WTC11 (cell line): ENCODE measurements around the gene RELCH. TPM values are rescaled to one million over a fixed set of nuclear protein-coding genes. Genes with fewer than 3 reads are reported as not detected.
A peak's percentile ranks its signal among the peaks of the same experiment; 100 is the strongest.

ENCODE experiments used
- ARID4B ChIP-seq: sonication (generic); formaldehyde crosslinking; IDR thresholded peaks from 2 replicates; pipeline ENCODE4 v1.8.0; 2023; ENCODE audit warnings: missing genetic modification reagents, mild to moderate bottlenecking, borderline replicate concordance
- CREM ChIP-seq: sonication (generic); formaldehyde crosslinking; IDR thresholded peaks from 2 replicates; pipeline ENCODE4 v1.8.1; 2022; ENCODE audit warnings: mild to moderate bottlenecking, missing genetic modification reagents, moderate library complexity
- FOXP1 ChIP-seq: sonication (generic); formaldehyde crosslinking; IDR thresholded peaks from 2 replicates; pipeline ENCODE4 v1.8.0; 2022; ENCODE audit warnings: missing genetic modification reagents, mild to moderate bottlenecking, moderate library complexity, borderline replicate concordance
- GABPB1 ChIP-seq: sonication (generic); formaldehyde crosslinking; IDR thresholded peaks from 2 replicates; pipeline ENCODE4 v1.8.1; 2023; ENCODE audit warnings: mild to moderate bottlenecking, missing genetic modification reagents
- GTF2I ChIP-seq: fragments of 250-450 bp; sonication (Bioruptor Pico); conservative IDR thresholded peaks from 2 replicates; pipeline ENCODE4 v1.4.0; 2021; ENCODE audit warnings: mild to moderate bottlenecking
- NFE2L1 ChIP-seq: sonication (generic); formaldehyde crosslinking; IDR thresholded peaks from 2 replicates; pipeline ENCODE4 v1.8.1; 2023; ENCODE audit warnings: missing genetic modification reagents
- NFYB ChIP-seq: sonication (generic); formaldehyde crosslinking; conservative IDR thresholded peaks from 2 replicates; pipeline ENCODE4 v1.8.0; 2022; ENCODE audit warnings: low read depth, missing genetic modification reagents
- NR3C1 ChIP-seq: sonication (generic); formaldehyde crosslinking; conservative IDR thresholded peaks from 2 replicates; pipeline ENCODE4 v1.8.1; 2023; ENCODE audit warnings: low read depth, mild to moderate bottlenecking, missing genetic modification reagents
- PRRX2 ChIP-seq: fragments of 250-450 bp; sonication (Bioruptor Pico); IDR thresholded peaks from 2 replicates; pipeline ENCODE4 v1.8.0; 2021; ENCODE audit warnings: mild to moderate bottlenecking
- SP1 ChIP-seq: sonication (generic); formaldehyde crosslinking; conservative IDR thresholded peaks from 2 replicates; pipeline ENCODE4 v1.8.1; 2022; ENCODE audit warnings: missing genetic modification reagents
- TP53 ChIP-seq: sonication (generic); formaldehyde crosslinking; IDR thresholded peaks from 2 replicates; pipeline ENCODE4 v1.8.1; 2023; ENCODE audit warnings: mild to moderate bottlenecking, missing genetic modification reagents
- USF2 ChIP-seq: sonication (generic); formaldehyde crosslinking; IDR thresholded peaks from 2 replicates; pipeline ENCODE4 v1.8.1; 2023; ENCODE audit warnings: mild to moderate bottlenecking, missing genetic modification reagents, moderate library complexity
- ZNF232 ChIP-seq: sonication (generic); formaldehyde crosslinking; IDR thresholded peaks from 2 replicates; pipeline ENCODE4 v1.8.0; 2022; ENCODE audit warnings: mild to moderate bottlenecking, missing genetic modification reagents
- ZNF416 ChIP-seq: fragments of 250-450 bp; sonication (Bioruptor Pico); IDR thresholded peaks from 2 replicates; pipeline ENCODE4 v1.9.0; 2021; ENCODE audit warnings: mild to moderate bottlenecking, inconsistent platforms
- total RNA-seq: library from RNA; stranded (reverse); gene quantifications from 3 replicates; pipeline ENCODE4 v1.2.3, GENCODE V29; 2021
- TF ChIP-seq, protein P1 (sequence below): sonication (generic); formaldehyde crosslinking; IDR thresholded peaks from 2 replicates; pipeline ENCODE4 v1.8.1; 2023; ENCODE audit warnings: mild to moderate bottlenecking, moderate library complexity, missing genetic modification reagents
- TF ChIP-seq, protein P2 (sequence below): sonication (generic); formaldehyde crosslinking; IDR thresholded peaks from 2 replicates; pipeline ENCODE4 v1.8.0; 2023; ENCODE audit warnings: missing genetic modification reagents
- TF ChIP-seq, protein P3 (sequence below): sonication (generic); formaldehyde crosslinking; IDR thresholded peaks from 2 replicates; pipeline ENCODE4 v1.8.0; 2022; ENCODE audit warnings: mild to moderate bottlenecking, missing genetic modification reagents
- TF ChIP-seq, protein P4 (sequence below): sonication (generic); formaldehyde crosslinking; IDR thresholded peaks from 2 replicates; pipeline ENCODE4 v1.8.1; 2023; ENCODE audit warnings: mild to moderate bottlenecking, missing genetic modification reagents

Gene RELCH
- total RNA-seq, 1 experiment from 2014 or later = 30.2 TPM

DNA sequence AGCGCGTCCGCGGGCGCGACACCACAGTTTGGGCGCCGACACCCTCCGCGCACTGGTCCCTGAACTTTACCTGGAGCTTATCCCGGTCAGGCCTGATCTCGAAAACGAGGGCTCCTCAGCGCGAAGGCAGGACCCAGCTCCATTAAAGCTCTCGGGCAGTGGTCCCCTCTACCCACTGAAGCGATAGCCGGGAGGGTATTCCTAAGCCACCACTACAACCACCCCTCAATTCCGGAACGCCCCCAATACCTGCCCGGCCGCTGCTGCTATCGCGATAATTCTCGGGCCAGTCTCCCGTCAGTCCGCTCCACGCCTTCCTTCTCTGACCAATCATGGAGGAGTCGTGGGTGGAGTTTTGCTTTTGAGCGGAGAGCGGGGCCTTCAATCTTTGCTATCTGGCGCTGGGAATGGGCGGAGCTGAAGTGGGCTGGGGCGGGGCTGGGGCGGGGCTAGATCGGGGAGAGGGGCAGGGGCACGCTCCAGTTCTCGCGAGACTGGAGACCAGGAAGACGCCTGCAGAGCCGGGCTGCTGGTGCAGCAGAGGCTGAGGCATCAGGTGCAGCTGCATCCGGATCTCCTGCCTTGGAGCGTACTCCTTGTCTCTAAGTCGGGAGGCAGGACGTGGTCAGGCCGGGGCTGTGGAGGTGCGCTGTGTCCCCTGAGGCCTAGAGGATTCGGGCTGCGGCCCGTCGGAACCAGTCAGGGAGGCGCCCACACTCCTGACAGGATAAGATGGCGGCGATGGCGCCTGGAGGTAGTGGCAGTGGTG lies at the start of gene RELCH, which contains the start of gene PIGN (continued):
- TF ChIP-seq NFYB (peak; percentile 80), FOXP1 (no peak), ZNF416 (CRISPR knock-in tag) (0 out of 2 replicates have a peak, but pooled peaks have one; percentile 21), TP53 (CRISPR knock-in tag) (no peak), USF2 (CRISPR knock-in tag) (no peak), GABPB1 (CRISPR knock-in tag) (peak; percentile 64; the same call in 1 of the 2 replicates), GTF2I (CRISPR knock-in tag) (no peak), ZNF232 (CRISPR knock-in tag) (no peak; the same call in 1 of the 2 replicates), NFE2L1 (CRISPR knock-in tag) (no peak), ARID4B (CRISPR knock-in tag) (peak; percentile 83; the same call in 1 of the 2 replicates), SP1 (CRISPR knock-in tag) (peak; percentile 73), CREM (CRISPR knock-in tag) (no peak), PRRX2 (no peak), NR3C1 (CRISPR knock-in tag) (no peak)
- TF ChIP-seq, protein P1, sequence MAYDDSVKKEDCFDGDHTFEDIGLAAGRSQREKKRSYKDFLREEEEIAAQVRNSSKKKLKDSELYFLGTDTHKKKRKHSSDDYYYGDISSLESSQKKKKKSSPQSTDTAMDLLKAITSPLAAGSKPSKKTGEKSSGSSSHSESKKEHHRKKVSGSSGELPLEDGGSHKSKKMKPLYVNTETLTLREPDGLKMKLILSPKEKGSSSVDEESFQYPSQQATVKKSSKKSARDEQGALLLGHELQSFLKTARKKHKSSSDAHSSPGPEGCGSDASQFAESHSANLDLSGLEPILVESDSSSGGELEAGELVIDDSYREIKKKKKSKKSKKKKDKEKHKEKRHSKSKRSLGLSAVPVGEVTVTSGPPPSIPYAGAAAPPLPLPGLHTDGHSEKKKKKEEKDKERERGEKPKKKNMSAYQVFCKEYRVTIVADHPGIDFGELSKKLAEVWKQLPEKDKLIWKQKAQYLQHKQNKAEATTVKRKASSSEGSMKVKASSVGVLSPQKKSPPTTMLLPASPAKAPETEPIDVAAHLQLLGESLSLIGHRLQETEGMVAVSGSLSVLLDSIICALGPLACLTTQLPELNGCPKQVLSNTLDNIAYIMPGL = 0 out of 2 replicates have a peak, but pooled peaks have one; percentile 13
- TF ChIP-seq, protein P2, sequence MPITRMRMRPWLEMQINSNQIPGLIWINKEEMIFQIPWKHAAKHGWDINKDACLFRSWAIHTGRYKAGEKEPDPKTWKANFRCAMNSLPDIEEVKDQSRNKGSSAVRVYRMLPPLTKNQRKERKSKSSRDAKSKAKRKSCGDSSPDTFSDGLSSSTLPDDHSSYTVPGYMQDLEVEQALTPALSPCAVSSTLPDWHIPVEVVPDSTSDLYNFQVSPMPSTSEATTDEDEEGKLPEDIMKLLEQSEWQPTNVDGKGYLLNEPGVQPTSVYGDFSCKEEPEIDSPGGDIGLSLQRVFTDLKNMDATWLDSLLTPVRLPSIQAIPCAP (CRISPR knock-in tag) = no peak
- TF ChIP-seq, protein P3, sequence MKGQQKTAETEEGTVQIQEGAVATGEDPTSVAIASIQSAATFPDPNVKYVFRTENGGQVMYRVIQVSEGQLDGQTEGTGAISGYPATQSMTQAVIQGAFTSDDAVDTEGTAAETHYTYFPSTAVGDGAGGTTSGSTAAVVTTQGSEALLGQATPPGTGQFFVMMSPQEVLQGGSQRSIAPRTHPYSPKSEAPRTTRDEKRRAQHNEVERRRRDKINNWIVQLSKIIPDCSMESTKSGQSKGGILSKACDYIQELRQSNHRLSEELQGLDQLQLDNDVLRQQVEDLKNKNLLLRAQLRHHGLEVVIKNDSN (CRISPR knock-in tag) = 0 out of 2 replicates have a peak, but pooled peaks have one; percentile 13
- TF ChIP-seq, protein P4, sequence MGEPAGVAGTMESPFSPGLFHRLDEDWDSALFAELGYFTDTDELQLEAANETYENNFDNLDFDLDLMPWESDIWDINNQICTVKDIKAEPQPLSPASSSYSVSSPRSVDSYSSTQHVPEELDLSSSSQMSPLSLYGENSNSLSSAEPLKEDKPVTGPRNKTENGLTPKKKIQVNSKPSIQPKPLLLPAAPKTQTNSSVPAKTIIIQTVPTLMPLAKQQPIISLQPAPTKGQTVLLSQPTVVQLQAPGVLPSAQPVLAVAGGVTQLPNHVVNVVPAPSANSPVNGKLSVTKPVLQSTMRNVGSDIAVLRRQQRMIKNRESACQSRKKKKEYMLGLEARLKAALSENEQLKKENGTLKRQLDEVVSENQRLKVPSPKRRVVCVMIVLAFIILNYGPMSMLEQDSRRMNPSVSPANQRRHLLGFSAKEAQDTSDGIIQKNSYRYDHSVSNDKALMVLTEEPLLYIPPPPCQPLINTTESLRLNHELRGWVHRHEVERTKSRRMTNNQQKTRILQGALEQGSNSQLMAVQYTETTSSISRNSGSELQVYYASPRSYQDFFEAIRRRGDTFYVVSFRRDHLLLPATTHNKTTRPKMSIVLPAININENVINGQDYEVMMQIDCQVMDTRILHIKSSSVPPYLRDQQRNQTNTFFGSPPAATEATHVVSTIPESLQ (CRISPR knock-in tag) = no peak
- TF ChIP-seq, all 79 proteins: peak for 12
